Activated CD8-positive, alpha-beta memory T cell treated with anti-CD3 and anti-CD28 coated beads, Interleukin-2, amount 50 U/mL, for 1 hour (primary cell): ENCODE results near the gene ARMCX2.
"Not testable (repeated sequence)": the region's sequence is repeated elsewhere in the genome, so short reads cannot be mapped to it uniquely, and the experiment has no call there.

ENCODE experiments used
- DNase-seq: peaks from one replicate; pipeline ENCODE4 v3.0.0-alpha.2; 2020; ENCODE audit errors: extremely low read depth

ARMCX2 gene

GRCh38 chrX:101659601-101660063 is at the start of gene ARMCX2:
ARMCX2 (minus strand) TSS chrX:101659850; CDS start chrX:101657588, 2,262 bp downstream.
- DNase-seq, result no peak

GRCh38 chrX:101709384-101709783 is 49.7 kb upstream of the ARMCX2 start:
- no peak for DNase-seq

GRCh38 chrX:101708163-101708562 is 48.5 kb upstream of the ARMCX2 start:
- no peak for DNase-seq

- no peak for DNase-seq
These were observed 33.8 kb upstream of the ARMCX2 start for GRCh38 chrX:101693476-101693875.

- DNase-seq, result no peak
These were observed 32.2 kb upstream of the ARMCX2 start for GRCh38 chrX:101691835-101692234.

- no peak for DNase-seq
These were observed 26.9 kb upstream of the ARMCX2 start for GRCh38 chrX:101686574-101686973.

GRCh38 chrX:101685923-101686322 is 26.3 kb upstream of the ARMCX2 start:
- no peak for DNase-seq

- no peak for DNase-seq
These were observed 23.1 kb upstream of the ARMCX2 start for GRCh38 chrX:101682723-101683122.

- no peak for DNase-seq
These were observed 17.4 kb upstream of the ARMCX2 start for GRCh38 chrX:101677028-101677427.

- DNase-seq, result no peak
These were observed 16.9 kb upstream of the ARMCX2 start for GRCh38 chrX:101676571-101676970.

GRCh38 chrX:101668143-101668542 is 8.5 kb upstream of the ARMCX2 start:
- no peak for DNase-seq

GRCh38 chrX:101658661-101659491 is 774 bp downstream of the ARMCX2 start:
- no peak for DNase-seq

GRCh38 chrX:101657495-101657894 is 2.2 kb downstream of the ARMCX2 start:
- DNase-seq, result no peak

GRCh38 chrX:101656817-101657216 is 2.8 kb downstream of the ARMCX2 start:
- DNase-seq, result no peak

GRCh38 chrX:101655534-101655933 is 4.1 kb downstream of the ARMCX2 start:
- DNase-seq, result no peak

- DNase-seq, result not testable (repeated sequence)
These were observed 11.9 kb downstream of the ARMCX2 start for GRCh38 chrX:101647716-101648115.

- DNase-seq, result no peak
These were observed 17.6 kb downstream of the ARMCX2 start for GRCh38 chrX:101642093-101642492.

- DNase-seq, result no peak
These were observed 20.1 kb downstream of the ARMCX2 start for GRCh38 chrX:101639583-101639982.

GRCh38 chrX:101619364-101619763 is 40.3 kb downstream of the ARMCX2 start:
- no peak for DNase-seq

GRCh38 chrX:101617211-101618191 is 42.1 kb downstream of the ARMCX2 start, which contains the start of gene ARMCX6:
ARMCX6 (minus strand) TSS chrX:101618000; CDS start chrX:101616620, 1,380 bp downstream.
- DNase-seq, result peak; percentile 52

GRCh38 chrX:101605728-101606127 is 53.9 kb downstream of the ARMCX2 start:
- no peak for DNase-seq
